ENCODE measurements around the gene OR12D1. TPM values are rescaled to one million over a fixed set of nuclear protein-coding genes. Genes with fewer than 3 reads are reported as not detected.

The OR12D1 gene
- total and polyA plus RNA-seq, 2 of the 4 experiments (the other 2 are of a cell fraction), result not detected

DNA sequence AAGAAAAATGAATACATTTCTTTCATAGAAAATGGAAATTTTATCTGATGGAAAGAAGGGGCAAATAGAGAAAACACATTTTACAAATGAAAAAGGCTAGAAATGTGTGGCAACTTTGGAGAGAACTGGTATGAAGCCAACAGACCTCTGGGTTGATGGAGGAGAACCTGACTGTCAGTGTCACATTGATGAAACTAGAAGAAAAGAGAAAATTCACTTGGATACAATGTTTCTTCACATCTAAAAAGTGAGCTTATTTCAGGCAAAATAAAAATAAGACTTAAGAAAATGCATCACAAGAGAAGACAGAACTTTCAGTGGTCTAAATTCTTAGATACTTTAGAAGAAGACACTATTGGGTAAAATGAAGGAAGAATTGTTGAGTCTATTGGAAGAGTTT is 19.4 kb upstream of the OR12D1 start, which contains the start of gene OR12D2:
Gene OR12D2, plus strand, starts transcription at position 301 of the 400 bp plus-strand sequence. CDS start 1,069 bp downstream, outside the sequence.
- Histone ChIP-seq H3K27me3 (ENCODE audit: control insufficient read depth, insufficient read depth, low read length) (no peaks in the 10 kb centered on the region), H2AK5ac (ENCODE audit: low read depth, low read length) (no peak within 1 kb of the TSS), H4K5ac (ENCODE audit: low read depth, low read length) (no peak within 1 kb of the TSS), H4K91ac (ENCODE audit: insufficient read depth, low read depth, low read length) (no peak within 1 kb of the TSS), H3K36me3 (ENCODE audit: control insufficient read depth, insufficient read depth, low read length) (no peaks in the 10 kb centered on the region), H3K9ac (ENCODE audit: low read depth, low read length) (no peak within 1 kb of the TSS), H3K4me3 (ENCODE audit: insufficient read depth, low read depth, low read length) (no peak within 1 kb of the TSS), H2AFZ (replicated peaks; ENCODE audit: low read length, poor library complexity) (no peak within 1 kb of the TSS), H3K4me2 (ENCODE audit: low read depth, low read length) (no peak within 1 kb of the TSS), H2BK15ac (ENCODE audit: low read depth, low read length) (no peak within 1 kb of the TSS), H2BK20ac (ENCODE audit: low read depth, low read length) (no peak within 1 kb of the TSS), H3K79me1 (ENCODE audit: low read depth in 1 of 2, low read length in 2 of 2) (no peaks in the 10 kb centered on the region), H3K9me3 (ENCODE audit: control insufficient read depth, insufficient read depth, low read length) (peaks cover 14% of the 10 kb centered on the region), H4K8ac (ENCODE audit: low read depth in 2 of 2, low read length in 2 of 2) (no peak within 1 kb of the TSS), H3K14ac (replicated peaks; ENCODE audit: low read depth, low read length) (no peak within 1 kb of the TSS), H3K4me1 (ENCODE audit: control insufficient read depth, insufficient read depth, low read length) (no peaks in the 10 kb centered on the region), H3K56ac (ENCODE audit: extremely low read depth, insufficient read depth, low read length) (no peak within 1 kb of the TSS), H2AK9ac (replicated peaks; ENCODE audit: low read depth, low read length, poor library complexity) (no peak within 1 kb of the TSS), H2BK120ac (ENCODE audit: low read depth, low read length) (no peak within 1 kb of the TSS), H3K23ac (ENCODE audit: low read depth, low read length) (no peak within 1 kb of the TSS), H4K20me1 (ENCODE audit: insufficient read depth, low read length) (no peaks in the 10 kb centered on the region), H3K9me1 (ENCODE audit: insufficient read depth, low read length) (no peaks in the 10 kb centered on the region), H3K18ac (ENCODE audit: low read depth, low read length) (no peak within 1 kb of the TSS), H2BK5ac (ENCODE audit: low read depth, low read length, poor library complexity, severe bottlenecking) (no peak within 1 kb of the TSS), H3K27ac (ENCODE audit: insufficient read depth, low read length) (no peak within 1 kb of the TSS), H3K4ac (ENCODE audit: low read depth, low read length) (no peak within 1 kb of the TSS)
- dilution Hi-C loops (cut with HindIII; ENCODE audit: low sequenced_read_pairs, unreplicated experiment), result no loop called here
- TF ChIP-seq CEBPB (IDR thresholded peaks at IDR 0.05; ENCODE audit: low read depth, low read length) (no peak), NFE2L2 (IDR thresholded peaks at IDR 0.05; ENCODE audit: low read depth, low read length) (no peak), MXI1 (IDR thresholded peaks at IDR 0.05; ENCODE audit: borderline replicate concordance, low read depth, low read length) (no peak), RAD21 (IDR thresholded peaks at IDR 0.05; ENCODE audit: low read length) (no peak), FOS (IDR thresholded peaks at IDR 0.05; ENCODE audit: low read depth, low read length) (no peak), POLR2A (IDR thresholded peaks at IDR 0.05; ENCODE audit: low read depth, low read length) (no peak), BHLHE40 (IDR thresholded peaks at IDR 0.05; ENCODE audit: low read depth, low read length) (no peak), RCOR1 (IDR thresholded peaks at IDR 0.05; ENCODE audit: insufficient replicate concordance, low read length) (no peak), RFX5 (IDR thresholded peaks at IDR 0.05; ENCODE audit: low read depth, low read length) (no peak), MAFK (IDR thresholded peaks at IDR 0.05; ENCODE audit: low read depth, low read length) (no peak)
- TF ChIP-seq, protein P1, sequence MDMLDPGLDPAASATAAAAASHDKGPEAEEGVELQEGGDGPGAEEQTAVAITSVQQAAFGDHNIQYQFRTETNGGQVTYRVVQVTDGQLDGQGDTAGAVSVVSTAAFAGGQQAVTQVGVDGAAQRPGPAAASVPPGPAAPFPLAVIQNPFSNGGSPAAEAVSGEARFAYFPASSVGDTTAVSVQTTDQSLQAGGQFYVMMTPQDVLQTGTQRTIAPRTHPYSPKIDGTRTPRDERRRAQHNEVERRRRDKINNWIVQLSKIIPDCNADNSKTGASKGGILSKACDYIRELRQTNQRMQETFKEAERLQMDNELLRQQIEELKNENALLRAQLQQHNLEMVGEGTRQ (IDR thresholded peaks at IDR 0.05; ENCODE audit: low read depth, low read length), result no peak
- ATAC-seq (ENCODE audit: low read depth), result no peak
- CTCF ChIA-PET, result no interaction called here
- no TSS peak for BruUV-seq (replicated peaks)
- intact Hi-C loops (cut with micrococcal nuclease), result no loop called here
- POLR2A ChIA-PET (ENCODE audit: unreplicated experiment), result no interaction called here
- in situ Hi-C loops (cut with MboI; ENCODE audit: low sequenced_read_pairs), result no loop called here
- DNase-seq, result no peak

All from IMR-90 (cell line).